ENCODE measurements around the gene PHACTR4. TPM values are rescaled to one million over a fixed set of nuclear protein-coding genes. Genes with fewer than 3 reads are reported as not detected.

The PHACTR4 gene
- total RNA-seq, 6 donors from 2014 or later = 28.8 to 38.7 (median 33.9) TPM

- Histone ChIP-seq H3K9me3 (no peaks in the 10 kb centered on the region), H3K4me1 (no peaks in the 10 kb centered on the region), H3K36me3 (peaks cover 0 to 12% (median 0%) of the 10 kb centered on the region in 4 donors), H3K27me3 (no peaks in the 10 kb centered on the region), H3K27ac (no peak overlapping the region), H3K4me3 (no peak overlapping the region)
- 55 to 85% methylated on average over 4 of the region's 4 CpGs for WGBS, 2 donors
- ATAC-seq (ENCODE audit: low FRiP score in 2 of 2) (no peak), DNase-seq (no peak)
- no peak for TF ChIP-seq EP300 (IDR thresholded peaks at IDR 0.05)
- no peak for TF ChIP-seq CTCF (IDR thresholded peaks at IDR 0.05)
- TF ChIP-seq POLR2A (IDR thresholded peaks at IDR 0.05) = no peak
- TF ChIP-seq POLR2AphosphoS5 (IDR thresholded peaks at IDR 0.05) = no peak
These were observed 25.6 kb downstream of the PHACTR4 start for GRCh38 chr1:28395181-28395580.

- H3K36me3 ChIP-seq = peaks cover 0 to 12% (median 0%) of the 10 kb centered on the region in 4 donors
- H3K4me1 ChIP-seq = peaks cover 0 to 8% (median 0%) of the 10 kb centered on the region in 4 donors
- ATAC-seq (ENCODE audit: low FRiP score in 2 of 2) (no peak), DNase-seq (no peak)
- 89 to 95% methylated on average over 1 of the region's 1 CpG for WGBS, 2 donors
- no peak overlapping the region for H3K4me3 ChIP-seq
- no peak overlapping the region for H3K27ac ChIP-seq
- no peaks in the 10 kb centered on the region for H3K9me3 ChIP-seq
- no peak for TF ChIP-seq EP300 (IDR thresholded peaks at IDR 0.05)
- no peak for TF ChIP-seq POLR2A (IDR thresholded peaks at IDR 0.05)
- no peak for TF ChIP-seq POLR2AphosphoS5 (IDR thresholded peaks at IDR 0.05)
- no peak for TF ChIP-seq CTCF (IDR thresholded peaks at IDR 0.05)
- H3K27me3 ChIP-seq = no peaks in the 10 kb centered on the region
These were observed 32.2 kb downstream of the PHACTR4 start for GRCh38 chr1:28401760-28402159.

GRCh38 chr1:28409090-28409489 is 39.5 kb downstream of the PHACTR4 start:
- Histone ChIP-seq H3K9me3 (no peaks in the 10 kb centered on the region), H3K4me1 (peaks cover 0 to 8% (median 2%) of the 10 kb centered on the region in 4 donors), H3K36me3 (peaks cover 0 to 7% (median 0%) of the 10 kb centered on the region in 4 donors), H3K27me3 (no peaks in the 10 kb centered on the region), H3K4me3 (no peak overlapping the region), H3K27ac (no peak overlapping the region)
- TF ChIP-seq CTCF (IDR thresholded peaks at IDR 0.05) (no peak), POLR2AphosphoS5 (IDR thresholded peaks at IDR 0.05) (no peak), EP300 (IDR thresholded peaks at IDR 0.05) (no peak), POLR2A (IDR thresholded peaks at IDR 0.05) (no peak)
- ATAC-seq (ENCODE audit: low FRiP score in 2 of 2) (no peak), DNase-seq (no peak)
- 67 to 100% methylated on average over 1 of the region's 1 CpG for WGBS, 2 donors

- no peak for ATAC-seq (ENCODE audit: low FRiP score in 2 of 2)
- TF ChIP-seq CTCF (IDR thresholded peaks at IDR 0.05) (no peak), EP300 (IDR thresholded peaks at IDR 0.05) (no peak), POLR2AphosphoS5 (IDR thresholded peaks at IDR 0.05) (no peak), POLR2A (IDR thresholded peaks at IDR 0.05) (no peak)
- peaks cover 0 to 7% (median 0%) of the 10 kb centered on the region in 4 donors for H3K36me3 ChIP-seq
- peaks cover 0 to 5% (median 0%) of the 10 kb centered on the region in 4 donors for H3K4me1 ChIP-seq
- no peak overlapping the region for H3K4me3 ChIP-seq
- H3K27ac ChIP-seq = no peak overlapping the region
- 83 to 87% methylated on average over 5 of the region's 5 CpGs for WGBS, 2 donors
- DNase-seq = no peak
- H3K27me3 ChIP-seq = no peaks in the 10 kb centered on the region
- H3K9me3 ChIP-seq = no peaks in the 10 kb centered on the region
These were observed 42.1 kb downstream of the PHACTR4 start for GRCh38 chr1:28411656-28412055.

GRCh38 chr1:28412731-28413130 is 43.2 kb downstream of the PHACTR4 start:
- TF ChIP-seq EP300 (IDR thresholded peaks at IDR 0.05) = no peak
- no peak for TF ChIP-seq POLR2A (IDR thresholded peaks at IDR 0.05)
- no peak for TF ChIP-seq POLR2AphosphoS5 (IDR thresholded peaks at IDR 0.05)
- no peak for TF ChIP-seq CTCF (IDR thresholded peaks at IDR 0.05)
- 92 to 96% methylated on average over 3 of the region's 3 CpGs for WGBS, 2 donors

More at GRCh38 chr1:28412731-28413130, 43.2 kb downstream of the PHACTR4 start:
- Histone ChIP-seq H3K4me3 (no peak overlapping the region), H3K36me3 (peaks cover 0 to 6% (median 0%) of the 10 kb centered on the region in 4 donors), H3K9me3 (no peaks in the 10 kb centered on the region), H3K4me1 (peaks cover 0 to 6% (median 5%) of the 10 kb centered on the region in 4 donors), H3K27ac (no peak overlapping the region), H3K27me3 (no peaks in the 10 kb centered on the region)
- no peak for ATAC-seq (ENCODE audit: low FRiP score in 2 of 2)
- DNase-seq = no peak
